ENCODE data around the gene PKP1.

The PKP1 gene

DNA sequence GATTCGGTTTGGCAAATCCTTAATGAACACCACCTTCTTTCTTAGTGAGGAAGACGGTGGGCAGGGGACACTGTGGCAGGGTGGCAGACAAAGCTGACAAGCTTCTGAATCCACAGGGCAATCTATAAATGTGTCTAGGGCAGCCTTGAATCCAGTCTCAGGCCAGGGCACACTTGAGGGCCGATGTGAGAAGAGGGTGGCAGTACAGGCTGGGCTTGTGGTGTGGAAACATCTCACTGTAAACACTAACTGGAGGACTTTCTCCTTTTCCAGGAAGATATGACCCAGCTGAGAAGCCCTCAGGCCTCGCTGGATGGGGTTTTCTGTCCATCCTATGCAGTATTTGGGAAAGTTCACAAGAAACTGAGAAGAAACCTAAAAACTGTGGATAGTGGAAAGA is 46.5 kb downstream of the PKP1 start:
- DNase-seq (ENCODE audit: low read depth) = no peak

- no peak for DNase-seq (ENCODE audit: low read depth)
These were observed 47.2 kb downstream of the PKP1 start for GRCh38 chr1:201330541-201330940.

- DNase-seq (ENCODE audit: low read depth) = no peak
These were observed 47.9 kb downstream of the PKP1 start for GRCh38 chr1:201331166-201331565.

GRCh38 chr1:201332021-201332420 is 48.7 kb downstream of the PKP1 start:
- no peak for DNase-seq (ENCODE audit: low read depth)

DNA sequence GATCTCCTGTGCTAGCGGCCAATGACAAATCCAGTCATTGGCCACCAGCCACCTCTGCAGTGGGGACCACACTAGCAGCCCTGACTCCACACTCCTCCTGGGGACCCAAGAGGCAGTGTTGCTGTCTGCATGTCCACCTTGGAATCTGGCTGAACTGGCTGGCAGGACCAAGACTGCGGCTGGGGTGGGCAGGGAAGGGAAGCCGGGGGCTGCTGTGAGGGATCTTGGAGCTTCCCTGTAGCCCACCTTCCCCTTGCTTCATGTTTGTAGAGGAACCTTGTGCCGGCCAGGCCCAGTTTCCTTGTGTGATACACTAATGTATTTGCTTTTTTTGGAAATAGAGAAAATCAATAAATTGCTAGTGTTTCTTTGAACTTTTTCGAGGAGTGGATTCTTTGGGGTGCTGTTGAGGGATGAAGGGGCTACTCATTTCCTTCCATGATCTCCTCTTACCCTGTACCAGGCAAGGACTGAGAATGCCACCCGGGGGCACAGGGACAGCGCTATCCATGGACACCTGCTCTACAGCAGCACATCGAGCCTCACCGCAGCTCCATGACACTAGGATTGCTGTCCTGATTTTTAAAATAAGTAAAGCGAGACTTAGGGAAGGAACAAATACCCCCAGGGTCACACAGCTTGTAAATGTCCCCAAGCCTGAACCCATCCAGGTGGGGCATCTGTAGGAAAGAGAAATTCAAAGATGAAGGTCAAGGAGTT is 49.5 kb downstream of the PKP1 start:
- DNase-seq (ENCODE audit: low read depth) = no peak

- DNase-seq (ENCODE audit: low read depth) = no peak
These were observed 51.2 kb downstream of the PKP1 start for GRCh38 chr1:201334325-201335173.

GRCh38 chr1:201335174-201335870 is 52.0 kb downstream of the PKP1 start:
- no peak for DNase-seq (ENCODE audit: low read depth)

GRCh38 chr1:201335901-201336300 is 52.6 kb downstream of the PKP1 start:
- no peak for DNase-seq (ENCODE audit: low read depth)

DNA sequence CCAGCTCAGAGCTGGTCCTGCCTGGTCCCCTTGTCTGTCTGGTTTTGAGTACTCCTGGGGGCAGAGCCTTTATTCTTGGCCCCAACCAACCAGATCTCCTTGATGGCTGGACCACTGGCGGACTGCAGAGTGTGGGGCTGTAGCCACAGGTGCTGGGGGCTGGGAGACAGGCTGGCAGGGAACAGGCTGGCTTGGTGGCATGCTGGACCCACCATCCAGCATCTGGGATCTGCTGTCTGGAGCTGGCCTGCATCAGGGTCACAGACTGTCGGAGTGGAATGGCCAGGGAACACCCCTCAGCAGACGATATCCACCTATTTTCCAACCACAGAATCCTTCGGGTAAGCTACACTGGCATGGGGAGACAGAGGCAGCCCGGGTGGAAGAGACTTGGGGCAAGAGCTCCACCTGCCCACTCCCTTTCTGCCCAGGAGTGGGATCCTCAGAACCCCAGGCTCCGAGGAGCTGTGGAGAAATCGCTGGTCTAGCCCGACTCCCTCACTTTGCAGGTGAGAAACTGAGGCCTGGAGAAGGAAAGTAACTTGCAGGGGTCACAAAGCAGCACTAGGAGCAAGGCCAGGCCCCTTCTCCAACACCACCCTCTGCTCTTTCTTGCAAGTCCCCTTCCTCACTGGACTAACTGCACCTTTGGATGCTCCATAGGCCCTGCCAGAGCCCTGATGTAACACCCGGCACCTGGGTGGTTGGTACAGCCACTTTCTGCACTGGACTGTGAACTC is 53.6 kb downstream of the PKP1 start:
- DNase-seq (ENCODE audit: low read depth) = no peak

- DNase-seq (ENCODE audit: low read depth) = no peak
These were observed 58.1 kb downstream of the PKP1 start for GRCh38 chr1:201341377-201341776.

DNA sequence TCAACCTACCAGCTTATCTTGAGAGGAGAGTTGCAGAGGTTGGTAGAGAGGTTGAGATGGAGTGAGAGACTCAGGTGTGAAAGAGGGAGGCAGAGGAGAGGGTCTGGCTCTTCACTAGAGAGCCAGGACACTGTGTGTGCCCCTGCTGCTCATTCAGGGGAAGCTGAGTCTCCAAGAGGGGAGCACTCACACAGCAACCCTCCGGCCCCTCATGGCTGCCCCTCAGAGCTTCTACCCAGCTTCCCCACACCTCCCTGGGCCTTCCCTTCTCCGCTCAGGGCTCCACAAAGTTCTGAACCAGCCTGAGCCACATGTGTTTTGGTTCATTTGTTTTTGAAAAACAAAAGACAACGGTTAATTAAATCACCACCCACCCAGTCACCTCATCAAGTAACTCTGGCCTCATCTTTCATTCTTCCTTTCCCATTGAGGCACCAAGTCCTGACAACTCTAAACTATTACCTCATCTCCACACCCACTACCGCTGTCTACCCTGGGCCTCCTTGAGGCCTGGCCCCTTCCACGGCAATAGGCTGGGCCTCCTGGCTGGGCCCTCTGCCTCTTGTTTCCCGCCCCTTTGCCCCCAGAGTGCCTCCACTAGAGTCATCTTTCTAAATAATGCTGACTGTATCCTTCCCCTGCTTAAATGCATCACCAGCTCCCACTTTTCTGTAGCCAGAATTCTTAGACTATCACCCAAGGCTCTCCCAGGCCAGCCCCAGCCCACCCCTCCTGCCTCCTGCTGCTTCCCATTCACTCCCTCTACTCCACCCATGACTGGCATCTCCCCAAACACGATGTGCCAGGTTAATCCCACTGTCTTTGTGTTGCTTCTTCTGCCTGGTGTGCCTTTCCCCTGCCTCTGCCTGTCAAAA is 61.1 kb downstream of the PKP1 start:
- no peak for DNase-seq (ENCODE audit: low read depth)

DNA sequence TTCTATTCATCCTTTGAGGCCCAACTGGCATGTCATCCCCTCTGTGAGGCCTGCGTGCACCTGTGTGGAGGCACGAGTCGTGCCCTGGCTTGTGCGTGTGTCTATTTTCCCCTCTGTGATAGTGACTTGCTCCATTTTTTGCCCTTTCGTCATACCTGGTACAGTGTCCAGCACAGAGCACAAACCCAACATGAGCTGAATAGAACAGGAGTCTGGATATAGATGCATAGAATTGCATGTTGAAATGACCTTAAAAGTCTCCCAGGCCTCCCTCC is 61.7 kb downstream of the PKP1 start:
- no peak for DNase-seq (ENCODE audit: low read depth)

DNA sequence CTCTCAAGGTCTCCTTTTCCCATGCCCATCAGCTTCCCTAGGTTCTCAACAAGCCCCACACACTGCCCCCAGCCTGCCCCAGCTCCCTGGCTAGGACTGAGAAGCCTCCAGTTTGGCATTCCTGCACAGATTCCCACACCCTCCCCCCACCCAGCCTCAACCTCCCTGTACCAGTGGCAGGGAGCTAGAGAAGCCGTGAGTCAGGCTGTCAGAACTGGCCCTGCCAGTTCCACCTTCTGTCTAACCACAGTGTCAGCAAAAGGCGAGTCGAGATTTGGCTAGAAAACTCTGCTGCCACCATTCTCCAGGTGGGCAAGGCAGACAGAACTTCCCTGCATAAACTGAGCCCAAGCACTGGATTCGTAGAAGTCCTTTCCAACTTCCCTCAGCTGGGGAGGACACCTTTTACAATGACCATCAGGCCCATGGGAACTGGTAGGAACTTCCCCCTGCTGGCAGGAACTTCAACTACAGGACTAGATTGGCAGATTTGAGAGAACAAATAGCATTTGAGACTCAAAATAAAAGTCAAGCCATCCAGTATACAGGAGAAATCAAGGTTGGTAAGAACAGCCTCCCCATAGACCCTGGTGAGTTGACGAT is 63.1 kb downstream of the PKP1 start:
- no peak for DNase-seq (ENCODE audit: low read depth)

- no peak for DNase-seq (ENCODE audit: low read depth)
These were observed 63.7 kb downstream of the PKP1 start for GRCh38 chr1:201346987-201347386.

- DNase-seq (ENCODE audit: low read depth) = no peak
These were observed 64.3 kb downstream of the PKP1 start for GRCh38 chr1:201347498-201348210.

DNA sequence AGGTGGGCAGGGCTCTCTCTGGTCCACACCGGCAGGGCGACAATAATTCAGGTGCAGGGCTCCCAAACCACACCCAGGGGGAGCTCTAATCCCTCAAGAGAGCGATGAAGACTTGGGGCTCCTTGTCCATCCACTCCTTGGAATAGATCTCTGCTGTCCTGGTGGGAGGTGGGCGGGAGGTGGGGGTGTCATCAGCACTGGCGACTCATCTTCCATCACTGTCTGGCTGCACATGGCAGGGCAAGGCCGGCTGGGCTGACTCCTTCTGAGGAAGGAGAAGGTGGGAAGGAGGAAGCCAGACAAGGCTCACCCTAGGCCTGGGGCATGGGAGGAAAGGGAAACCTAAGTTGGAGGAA is 64.9 kb downstream of the PKP1 start:
- no peak for DNase-seq (ENCODE audit: low read depth)

GRCh38 chr1:201349092-201349491 is 65.8 kb downstream of the PKP1 start:
- DNase-seq (ENCODE audit: low read depth) = no peak

DNA sequence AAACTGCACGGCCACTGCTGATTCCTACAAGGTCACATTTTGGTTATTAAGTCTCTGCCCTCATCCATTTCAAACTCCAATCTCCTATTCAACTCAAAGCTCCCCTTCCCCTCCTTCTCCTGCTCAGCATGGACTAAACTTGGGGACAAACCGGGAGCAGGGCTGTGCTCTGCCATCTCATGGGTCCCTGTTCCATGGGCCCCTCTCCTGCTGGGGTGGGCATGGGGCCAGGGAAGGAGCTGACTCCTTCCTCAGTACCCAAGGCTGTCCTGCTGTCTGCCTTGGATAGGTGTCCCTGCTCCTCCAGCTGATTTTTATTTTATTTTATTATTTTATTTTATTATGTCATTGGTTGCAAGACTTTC is 67.0 kb downstream of the PKP1 start:
- DNase-seq (ENCODE audit: low read depth) = no peak

- no peak for DNase-seq (ENCODE audit: low read depth)
These were observed 67.6 kb downstream of the PKP1 start for GRCh38 chr1:201350884-201351283.

DNA sequence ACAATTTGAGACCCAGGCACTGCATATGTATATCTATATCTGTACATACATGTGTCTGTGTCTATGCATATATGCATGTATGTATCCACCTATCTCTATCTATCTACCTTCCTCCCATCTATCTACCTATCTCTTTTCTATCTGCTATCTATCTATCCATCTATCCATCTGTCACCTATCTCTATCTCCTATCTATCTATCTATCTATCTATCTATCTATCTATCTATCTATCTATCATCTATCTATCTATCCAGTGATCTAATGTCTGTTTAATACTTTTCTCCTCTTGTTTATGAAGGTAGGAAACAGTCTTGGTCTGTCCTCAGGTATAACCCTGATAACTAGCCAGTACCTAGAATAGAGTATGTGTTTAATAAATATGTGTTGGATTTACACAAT is 68.3 kb downstream of the PKP1 start:
- no peak for DNase-seq (ENCODE audit: low read depth)

Data from activated T-helper 9 cell treated with anti-CD3 and anti-CD28 coated beads, Interleukin-2, amount 50 U/mL, for 16 hours (primary cell).